H1 (cell line): ENCODE results near the gene RPL37. TPM values are rescaled to one million over a fixed set of nuclear protein-coding genes. Genes with fewer than 3 reads are reported as not detected.

Experiments used
- ASH2L ChIP-seq: fragments of 200-600, 300-600 bp; sonication (generic); IDR thresholded peaks from one replicate; pipeline ENCODE4 v1.7.1; 2017; ENCODE audit warnings: low read length
- ATF3 ChIP-seq: IDR thresholded peaks from 2 replicates; pipeline ENCODE4 v1.6.1; 2011; ENCODE audit warnings: low read depth, mild to moderate bottlenecking, low read length; ENCODE audit not compliant: insufficient read depth
- BRCA1 ChIP-seq: IDR thresholded peaks from 2 replicates; pipeline ENCODE4 v1.6.1; 2012; ENCODE audit warnings: low read depth, low read length, improper control_type of control experiment
- EP300 ChIP-seq, 2 experiments: IDR thresholded peaks; 1 replicate in 1 of 2; 2 replicates in 1 of 2; pipeline ENCODE4 v1.6.1; 2011 to 2012; ENCODE audit warnings: low read depth in 2 of 2, low read length in 2 of 2, mild to moderate bottlenecking in 2 of 2, borderline replicate concordance in 1 of 2, inconsistent platforms in 1 of 2, moderate library complexity in 1 of 2
- GABPA ChIP-seq: IDR thresholded peaks from 2 replicates; pipeline ENCODE4 v1.6.1; 2011; ENCODE audit warnings: mild to moderate bottlenecking, low read length, moderate library complexity, borderline replicate concordance; ENCODE audit not compliant: insufficient read depth
- GTF2F1 ChIP-seq: IDR thresholded peaks from 2 replicates; pipeline ENCODE4 v1.6.1; 2012; ENCODE audit warnings: low read depth, low read length, improper control_type of control experiment, borderline replicate concordance
- HDAC2 ChIP-seq, 2 experiments: fragments of 300-600 bp in 1 of 2; sonication (generic) in 1 of 2; IDR thresholded peaks; 2 replicates each; pipeline ENCODE4 v1.6.1; 2011 to 2012; ENCODE audit warnings: low read depth in 2 of 2, low read length in 2 of 2, mild to moderate bottlenecking in 2 of 2, moderate library complexity in 2 of 2, borderline replicate concordance in 1 of 2, inconsistent platforms in 1 of 2
- HDAC6 ChIP-seq: IDR thresholded peaks from one replicate; pipeline ENCODE4 v1.7.1; 2012; ENCODE audit warnings: low read depth, mild to moderate bottlenecking, inconsistent platforms, low read length, moderate library complexity
- JUND ChIP-seq: IDR thresholded peaks from 2 replicates; pipeline ENCODE4 v1.6.1; 2011; ENCODE audit warnings: mild to moderate bottlenecking, improper control_type of control experiment, low read length
- KDM1A ChIP-seq: fragments of 200-600, 300-600 bp; sonication (generic); IDR thresholded peaks from 2 replicates; pipeline ENCODE4 v1.7.1; 2016; ENCODE audit warnings: mild to moderate bottlenecking, low read length, borderline replicate concordance
- KDM4A ChIP-seq: IDR thresholded peaks from one replicate; pipeline ENCODE4 v1.7.1; 2012; ENCODE audit warnings: low read depth, mild to moderate bottlenecking, moderate library complexity, low read length, inconsistent platforms; ENCODE audit not compliant: severe bottlenecking
- NANOG ChIP-seq: IDR thresholded peaks from 2 replicates; pipeline ENCODE4 v1.6.1; 2011; ENCODE audit warnings: low read length, low read depth, mild to moderate bottlenecking, inconsistent platforms; ENCODE audit not compliant: insufficient read depth, poor library complexity, severe bottlenecking
- NRF1 ChIP-seq: IDR thresholded peaks from 2 replicates; pipeline ENCODE4 v1.6.1; 2011; ENCODE audit warnings: mild to moderate bottlenecking, low read depth, low read length, improper control_type of control experiment
- PHF8 ChIP-seq: fragments of 200-600 bp; sonication (generic); conservative IDR thresholded peaks from 2 replicates; pipeline ENCODE4 v1.7.1; 2012; ENCODE audit warnings: low read depth, mild to moderate bottlenecking, inconsistent platforms, low read length, moderate library complexity
- POLR2AphosphoS5 ChIP-seq: IDR thresholded peaks from 2 replicates; pipeline ENCODE4 v1.6.1; 2011; ENCODE audit warnings: low read depth, low read length
- RAD21 ChIP-seq, 2 experiments: IDR thresholded peaks in 1 of 2; conservative IDR thresholded peaks in 1 of 2; 2 replicates each; pipeline ENCODE4 v1.6.1; 2011; ENCODE audit warnings: low read depth in 2 of 2, low read length in 2 of 2, improper control_type of control experiment in 1 of 2, inconsistent platforms in 1 of 2, mild to moderate bottlenecking in 1 of 2, moderate library complexity in 1 of 2
- SP1 ChIP-seq: IDR thresholded peaks from 2 replicates; pipeline ENCODE4 v1.6.1; 2011; ENCODE audit warnings: low read depth, low read length
- TBP ChIP-seq: IDR thresholded peaks from 2 replicates; pipeline ENCODE4 v1.6.1; 2011; ENCODE audit warnings: low read depth, low read length, improper control_type of control experiment
- TEAD4 ChIP-seq: IDR thresholded peaks from 2 replicates; pipeline ENCODE4 v1.6.1; 2012; ENCODE audit warnings: low read depth, low read length, inconsistent platforms, mixed read lengths
- YY1 ChIP-seq: IDR thresholded peaks from 2 replicates; pipeline ENCODE4 v1.6.1; 2011; ENCODE audit warnings: low read depth, mild to moderate bottlenecking, low read length
- polyA plus RNA-seq, 7 experiments: library from polyadenylated mRNA; depleted of rRNA in 3 of 7; stranded (reverse) in 5 of 7; unstranded in 2 of 7; fragments of >200 nt in 5 of 7; fragments of 200-250 nt in 2 of 7; gene quantifications; 1 replicate in 5 of 7; 2 replicates in 1 of 7; 4 replicates in 1 of 7; pipeline versions ENCODE4 v1.2.1 to v1.2.3, GENCODE V29; 2011 to 2013; ENCODE audit warnings: missing spikeins in 2 of 7, mixed read lengths in 2 of 7
- total RNA-seq: library from RNA; stranded (reverse); fragmentation: NEBNext Ultra II Directional; extraction: Animal tissue kit (Norgen Biotek cat#: 25700); gene quantifications from 2 replicates; pipeline ENCODE4 v1.2.1, GENCODE V29; 2021
- TF ChIP-seq, protein P1 (sequence below): IDR thresholded peaks from 2 replicates; pipeline ENCODE4 v1.6.1; 2012; ENCODE audit warnings: inconsistent platforms

Gene RPL37
- total and polyA plus RNA-seq, 2 of the 8 experiments (the other 6 are each of a cell fraction or from before 2014, with no cell fraction given), result 467 to 1,534 TPM

GRCh38 chr5:40828690-40829661 lies 6.0 kb downstream of the RPL37 start (continued):
- no peak for TF ChIP-seq ATF3
- no peak for TF ChIP-seq HDAC6
- no peak for TF ChIP-seq YY1
- TF ChIP-seq ASH2L, result no peak
- TF ChIP-seq RAD21 (IDR thresholded peaks at IDR 0.05 in 1 of 2, conservative IDR thresholded peaks at IDR 0.05 in 1 of 2; ENCODE audit: low read depth in 2 of 2, low read length in 2 of 2), result no peak
- peak; percentile 84 for TF ChIP-seq POLR2AphosphoS5
- TF ChIP-seq KDM4A, result no peak
- no peak for TF ChIP-seq NANOG
- no peak for TF ChIP-seq SP1
- TF ChIP-seq BRCA1, result no peak
- no peak for TF ChIP-seq PHF8
- TF ChIP-seq, protein P1, sequence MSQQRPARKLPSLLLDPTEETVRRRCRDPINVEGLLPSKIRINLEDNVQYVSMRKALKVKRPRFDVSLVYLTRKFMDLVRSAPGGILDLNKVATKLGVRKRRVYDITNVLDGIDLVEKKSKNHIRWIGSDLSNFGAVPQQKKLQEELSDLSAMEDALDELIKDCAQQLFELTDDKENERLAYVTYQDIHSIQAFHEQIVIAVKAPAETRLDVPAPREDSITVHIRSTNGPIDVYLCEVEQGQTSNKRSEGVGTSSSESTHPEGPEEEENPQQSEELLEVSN, result no peak
- TF ChIP-seq HDAC2 (IDR thresholded peaks at IDR 0.05; ENCODE audit: borderline replicate concordance in 1 of 2, low read depth in 2 of 2, low read length in 2 of 2), result no peak
- no peak for TF ChIP-seq JUND
- no peak for TF ChIP-seq NRF1
- no peak for TF ChIP-seq TEAD4
- no peak for TF ChIP-seq EP300 (IDR thresholded peaks at IDR 0.05; ENCODE audit: borderline replicate concordance in 1 of 2, low read depth in 2 of 2, low read length in 2 of 2)
- TF ChIP-seq GABPA, result no peak
- no peak for TF ChIP-seq KDM1A
- TF ChIP-seq TBP, result no peak
- TF ChIP-seq GTF2F1, result no peak
